ENCODE data around the gene ZNF133.

DNA sequence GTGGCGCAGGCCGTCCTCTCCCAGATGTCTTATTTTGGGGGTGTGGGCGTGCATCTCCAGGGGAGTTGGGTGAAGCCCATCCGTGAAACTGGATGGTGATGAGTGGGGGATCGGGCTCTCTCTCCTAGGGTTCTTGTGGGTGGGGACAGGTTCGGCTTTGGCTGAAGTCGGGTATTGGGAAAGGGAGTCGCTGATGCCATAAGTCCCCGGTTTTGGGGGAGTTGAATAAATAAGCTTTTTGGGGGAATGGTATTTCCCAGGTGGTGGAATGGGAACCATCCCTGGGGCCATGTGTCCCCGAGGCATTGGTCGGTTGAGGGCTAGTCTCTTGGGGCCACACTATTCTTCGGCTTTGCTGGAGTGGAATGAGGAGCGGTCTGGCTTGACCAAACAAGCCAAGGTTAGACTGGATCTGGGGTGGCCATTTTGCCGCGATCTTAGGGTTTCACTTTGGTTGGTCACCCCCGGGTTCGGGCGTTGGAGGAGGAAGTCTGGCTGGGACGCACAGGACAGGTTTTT is 481 bp downstream of the ZNF133 start:
- TF ChIP-seq, protein P1, sequence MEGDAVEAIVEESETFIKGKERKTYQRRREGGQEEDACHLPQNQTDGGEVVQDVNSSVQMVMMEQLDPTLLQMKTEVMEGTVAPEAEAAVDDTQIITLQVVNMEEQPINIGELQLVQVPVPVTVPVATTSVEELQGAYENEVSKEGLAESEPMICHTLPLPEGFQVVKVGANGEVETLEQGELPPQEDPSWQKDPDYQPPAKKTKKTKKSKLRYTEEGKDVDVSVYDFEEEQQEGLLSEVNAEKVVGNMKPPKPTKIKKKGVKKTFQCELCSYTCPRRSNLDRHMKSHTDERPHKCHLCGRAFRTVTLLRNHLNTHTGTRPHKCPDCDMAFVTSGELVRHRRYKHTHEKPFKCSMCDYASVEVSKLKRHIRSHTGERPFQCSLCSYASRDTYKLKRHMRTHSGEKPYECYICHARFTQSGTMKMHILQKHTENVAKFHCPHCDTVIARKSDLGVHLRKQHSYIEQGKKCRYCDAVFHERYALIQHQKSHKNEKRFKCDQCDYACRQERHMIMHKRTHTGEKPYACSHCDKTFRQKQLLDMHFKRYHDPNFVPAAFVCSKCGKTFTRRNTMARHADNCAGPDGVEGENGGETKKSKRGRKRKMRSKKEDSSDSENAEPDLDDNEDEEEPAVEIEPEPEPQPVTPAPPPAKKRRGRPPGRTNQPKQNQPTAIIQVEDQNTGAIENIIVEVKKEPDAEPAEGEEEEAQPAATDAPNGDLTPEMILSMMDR (IDR thresholded peaks at IDR 0.05): no peak
- TF ChIP-seq POLR2A (IDR thresholded peaks at IDR 0.05): no peak
- no peak for TF ChIP-seq EP300 (IDR thresholded peaks at IDR 0.05)
- TF ChIP-seq POLR2AphosphoS5 (IDR thresholded peaks at IDR 0.05): no peak
